Measurements from ENCODE around the gene MAPKAPK5.
"Not testable (repeated sequence)": the region's sequence is repeated elsewhere in the genome, so short reads cannot be mapped to it uniquely, and the experiment has no call there.

The MAPKAPK5 gene

DNA sequence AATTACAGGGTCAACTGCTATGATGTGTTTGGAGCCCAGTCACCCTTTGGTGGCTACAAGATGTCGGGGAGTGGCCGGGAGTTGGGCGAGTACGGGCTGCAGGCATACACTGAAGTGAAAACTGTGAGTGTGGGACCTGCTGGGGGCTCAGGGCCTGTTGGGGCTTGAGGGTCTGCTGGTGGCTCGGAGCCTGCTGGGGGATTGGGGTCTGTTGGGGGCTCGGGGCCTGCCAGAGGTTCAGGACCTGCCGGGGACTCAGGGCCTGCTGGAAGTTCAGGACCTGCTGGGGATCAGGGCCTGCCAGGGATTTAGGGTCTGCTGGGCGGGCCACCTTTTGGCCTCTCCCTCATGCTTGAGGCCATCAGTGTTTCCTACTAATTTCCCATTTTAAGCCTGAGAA lies 38.2 kb upstream of the MAPKAPK5 start:
- ChIA-PET POLR2A (no interaction called here), CTCF (interaction anchor here (1.4 kb wide), 1 partner anchor 9 kb away, joined by 4 read pairs; no protein-coding TSS in a partner anchor)
- no peak overlapping the region for H3K4me3 ChIP-seq (ENCODE audit: low read depth, low read length)
- TF ChIP-seq, protein P1, sequence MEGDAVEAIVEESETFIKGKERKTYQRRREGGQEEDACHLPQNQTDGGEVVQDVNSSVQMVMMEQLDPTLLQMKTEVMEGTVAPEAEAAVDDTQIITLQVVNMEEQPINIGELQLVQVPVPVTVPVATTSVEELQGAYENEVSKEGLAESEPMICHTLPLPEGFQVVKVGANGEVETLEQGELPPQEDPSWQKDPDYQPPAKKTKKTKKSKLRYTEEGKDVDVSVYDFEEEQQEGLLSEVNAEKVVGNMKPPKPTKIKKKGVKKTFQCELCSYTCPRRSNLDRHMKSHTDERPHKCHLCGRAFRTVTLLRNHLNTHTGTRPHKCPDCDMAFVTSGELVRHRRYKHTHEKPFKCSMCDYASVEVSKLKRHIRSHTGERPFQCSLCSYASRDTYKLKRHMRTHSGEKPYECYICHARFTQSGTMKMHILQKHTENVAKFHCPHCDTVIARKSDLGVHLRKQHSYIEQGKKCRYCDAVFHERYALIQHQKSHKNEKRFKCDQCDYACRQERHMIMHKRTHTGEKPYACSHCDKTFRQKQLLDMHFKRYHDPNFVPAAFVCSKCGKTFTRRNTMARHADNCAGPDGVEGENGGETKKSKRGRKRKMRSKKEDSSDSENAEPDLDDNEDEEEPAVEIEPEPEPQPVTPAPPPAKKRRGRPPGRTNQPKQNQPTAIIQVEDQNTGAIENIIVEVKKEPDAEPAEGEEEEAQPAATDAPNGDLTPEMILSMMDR (IDR thresholded peaks at IDR 0.05; ENCODE audit: insufficient read depth, low read length, missing control alignments): no peak
- no peak for DNase-seq (ENCODE audit: low read depth, low spot score)

DNA sequence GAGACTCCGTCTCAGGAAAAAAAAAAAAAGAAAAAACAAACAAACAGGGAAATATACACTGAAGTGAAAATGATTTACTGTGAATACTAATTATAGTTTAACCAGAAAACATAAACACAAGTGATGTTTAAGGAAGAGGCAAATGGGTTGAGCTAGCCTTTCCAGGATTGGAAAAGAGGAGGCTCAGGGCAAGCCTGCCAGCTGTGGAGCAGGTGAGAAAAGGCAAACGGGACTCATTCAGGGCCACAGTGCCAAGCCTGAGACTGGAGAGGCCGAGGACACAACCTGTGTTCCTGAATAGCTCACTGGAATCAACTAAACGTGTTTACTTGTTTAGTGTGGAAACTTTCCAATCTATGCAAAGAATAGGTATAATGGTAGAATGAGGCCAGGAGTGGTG lies 35.7 kb upstream of the MAPKAPK5 start:
- ChIA-PET CTCF (interaction anchor here (1.3 to 1.7 kb wide), 2 partner anchors 9 to 53 kb away, joined by 5 to 6 read pairs; no protein-coding TSS in a partner anchor), POLR2A (no interaction called here)
- DNase-seq (ENCODE audit: low read depth, low spot score): no peak
- TF ChIP-seq, protein P1 (IDR thresholded peaks at IDR 0.05; ENCODE audit: insufficient read depth, low read length, missing control alignments): no peak
- no peak overlapping the region for H3K4me3 ChIP-seq (ENCODE audit: low read depth, low read length)

DNA sequence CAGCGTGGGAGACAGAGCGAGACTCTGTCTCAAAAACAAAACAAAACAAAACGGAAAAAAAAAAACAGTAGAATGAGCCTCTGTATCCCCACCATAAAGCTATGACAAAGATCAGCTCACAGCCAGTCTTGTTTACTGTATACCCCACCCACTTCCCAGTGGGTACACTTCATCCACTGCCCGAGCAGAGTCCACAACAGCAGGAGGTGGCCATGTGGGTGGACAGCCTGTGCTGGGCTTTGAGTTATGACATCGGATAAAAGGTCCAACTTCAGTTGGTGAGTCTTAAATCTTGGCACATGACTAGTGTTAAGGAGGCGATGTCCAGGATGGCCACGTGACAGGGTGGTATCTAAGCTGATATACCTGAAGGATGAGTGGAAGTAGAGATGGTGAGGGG lies 34.8 kb upstream of the MAPKAPK5 start:
- ChIA-PET CTCF (interaction anchor here (1.2 to 1.3 kb wide), 2 partner anchors 17 to 54 kb away, joined by 3 to 6 read pairs; no protein-coding TSS in a partner anchor), POLR2A (no interaction called here)
- no peak overlapping the region for H3K4me3 ChIP-seq (ENCODE audit: low read depth, low read length)
- TF ChIP-seq, protein P1 (IDR thresholded peaks at IDR 0.05; ENCODE audit: insufficient read depth, low read length, missing control alignments): no peak
- no peak for DNase-seq (ENCODE audit: low read depth, low spot score)

DNA sequence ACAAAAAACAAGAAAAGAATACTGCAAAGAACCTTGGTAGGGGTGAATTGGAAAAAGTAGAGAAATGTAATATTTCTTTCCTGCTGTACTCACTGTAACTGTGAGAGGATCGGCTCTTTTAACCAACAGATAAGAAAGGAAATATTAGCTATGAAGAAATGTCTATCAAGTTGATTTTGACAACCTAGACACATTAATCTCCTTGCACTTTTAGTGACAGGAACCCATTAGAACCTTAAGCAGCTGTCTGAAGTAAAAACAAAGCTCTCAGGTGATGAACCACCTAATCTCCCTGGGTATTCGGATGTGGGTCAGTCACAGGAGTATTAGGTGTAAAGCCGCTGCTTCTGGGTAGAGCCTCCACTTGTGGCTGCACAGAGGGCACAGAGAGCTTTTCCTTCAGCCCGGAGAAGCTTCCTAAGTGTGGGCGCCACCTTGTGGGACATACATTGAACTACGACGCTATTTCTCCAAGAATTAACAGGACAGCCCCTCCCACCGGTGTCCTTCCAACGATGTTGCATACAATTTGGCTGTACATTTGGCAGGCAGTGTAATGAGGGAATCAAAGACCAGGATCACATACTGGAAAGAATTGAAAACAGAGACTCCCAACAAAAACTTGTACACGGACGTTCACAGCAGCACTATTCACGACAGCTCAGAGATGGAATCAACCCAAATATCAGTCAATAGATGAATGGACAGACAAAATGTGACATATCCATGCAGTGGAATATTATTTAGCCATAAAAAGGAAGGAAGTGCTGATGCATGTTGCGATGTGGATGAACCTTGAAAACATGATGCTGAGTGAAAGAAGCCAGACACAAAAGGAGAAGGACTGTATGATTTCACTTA lies 28.9 kb upstream of the MAPKAPK5 start:
- CTCF ChIA-PET: interaction anchor here (0.6 to 10.3 kb wide), 44 partner anchors 9 to 416 kb away, joined by 3 to 209 read pairs (median 4); partner anchors contain the start of genes ACAD10, ALDH2 and BRAP
- no peak overlapping the region for H3K4me3 ChIP-seq (ENCODE audit: low read depth, low read length)
- DNase-seq (ENCODE audit: low read depth, low spot score): peak; percentile 40
- POLR2A ChIA-PET: interaction anchor here (1.0 kb wide), 1 partner anchor 128 kb away, joined by 3 read pairs; the partner anchor contains the start of genes ACAD10 and BRAP
- TF ChIP-seq, protein P1 (IDR thresholded peaks at IDR 0.05; ENCODE audit: insufficient read depth, low read length, missing control alignments): peak; percentile 85

DNA sequence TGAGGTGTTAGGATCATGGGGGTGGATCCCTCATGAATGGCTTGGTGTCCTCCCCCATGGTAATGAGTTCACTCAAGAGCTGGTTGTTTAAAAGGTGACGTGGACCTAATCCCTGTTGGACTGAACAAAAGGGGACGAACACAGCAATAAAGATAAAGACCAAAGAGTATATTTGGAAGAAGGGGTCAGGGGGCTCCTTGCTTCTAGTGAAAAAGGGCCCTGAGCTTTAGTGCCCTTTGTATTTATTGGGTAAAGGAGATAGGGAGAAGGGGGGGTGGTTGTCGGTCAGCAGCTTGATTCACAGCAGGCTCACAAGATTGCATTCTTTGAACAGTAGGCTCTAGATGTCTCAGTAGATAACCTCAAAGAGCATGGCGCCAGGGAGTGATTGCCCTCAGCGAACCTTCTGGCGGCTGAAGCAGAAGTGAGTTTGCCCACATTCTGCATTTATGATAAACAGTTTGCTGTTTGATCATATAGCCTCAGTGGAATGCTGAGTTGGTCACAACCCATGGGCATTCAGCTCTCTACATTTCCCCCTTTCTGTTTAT lies 25.9 kb upstream of the MAPKAPK5 start:
- ChIA-PET CTCF (interaction anchor here (0.6 to 10.3 kb wide), 8 partner anchors 10 to 123 kb away, joined by 3 to 209 read pairs (median 5); no protein-coding TSS in a partner anchor), POLR2A (no interaction called here)
- DNase-seq (ENCODE audit: low read depth, low spot score): no peak
- TF ChIP-seq, protein P1 (IDR thresholded peaks at IDR 0.05; ENCODE audit: insufficient read depth, low read length, missing control alignments): no peak
- no peak overlapping the region for H3K4me3 ChIP-seq (ENCODE audit: low read depth, low read length)

DNA sequence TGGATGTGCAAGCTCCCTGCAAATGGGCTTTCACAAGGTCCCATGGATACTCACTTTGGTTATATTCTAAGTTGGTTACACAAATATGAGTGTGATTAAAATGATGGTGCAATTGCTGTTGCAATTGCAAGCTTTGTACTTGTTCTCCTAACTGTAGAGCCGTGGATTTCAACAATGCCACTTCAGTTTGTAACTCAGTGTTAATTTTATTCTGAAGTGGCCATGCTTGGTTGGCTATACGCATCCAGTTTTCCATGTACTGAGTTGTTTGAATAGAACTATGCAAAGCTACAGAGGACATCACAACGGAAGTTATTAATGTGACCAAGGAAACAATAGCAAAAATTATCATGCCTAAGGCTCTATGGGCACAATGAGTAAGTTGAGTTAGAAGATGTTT lies 25.1 kb upstream of the MAPKAPK5 start:
- POLR2A ChIA-PET; DNase-seq (ENCODE audit: low read depth, low spot score); H3K4me3 ChIP-seq (ENCODE audit: low read depth, low read length): not testable (repeated sequence)
- CTCF ChIA-PET: interaction anchor here (1.4 to 10.3 kb wide), 3 partner anchors 62 to 72 kb away, joined by 3 to 209 read pairs (median 5); no protein-coding TSS in a partner anchor
